ENCODE results near the gene UBL5. TPM values are rescaled to one million over a fixed set of nuclear protein-coding genes. Genes with fewer than 3 reads are reported as not detected.
"Not testable (repeated sequence)": the region's sequence is repeated elsewhere in the genome, so short reads cannot be mapped to it uniquely, and the experiment has no call there.

Gene UBL5
- total RNA-seq, 1 donor from 2014 or later, result 338 TPM

DNA sequence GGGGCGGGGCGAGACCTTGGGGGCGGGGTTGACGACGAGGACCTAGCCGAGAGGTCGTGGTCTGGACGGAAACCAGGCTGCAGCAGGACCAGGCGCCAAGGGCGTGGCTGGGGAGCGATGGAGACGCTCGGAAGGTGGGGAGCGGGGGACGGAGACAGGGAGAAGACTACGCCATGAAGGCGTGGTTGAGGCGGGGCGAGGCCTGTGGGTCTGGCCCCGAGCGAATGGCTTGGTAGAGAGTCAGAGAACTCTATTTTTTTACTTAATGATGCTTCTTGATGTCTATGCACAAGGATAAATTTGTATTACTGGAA, 8.2 kb upstream of the UBL5 start:
- Mint-ChIP-seq H3K36me3 (ENCODE audit: low read depth) (peaks cover 17% of the 10 kb centered on the region), H3K9me3 (peaks cover 12% of the 10 kb centered on the region), H3K4me3 (peak overlapping the region; percentile 90), H3K27me3 (ENCODE audit: insufficient read depth) (no peaks in the 10 kb centered on the region), H3K27ac (peak overlapping the region; percentile 87), H3K4me1 (ENCODE audit: low read depth) (peaks cover 27% of the 10 kb centered on the region)
- no peak for DNase-seq (ENCODE audit: low spot score)
- intact Hi-C loops (cut with micrococcal nuclease), result loop anchor here (1.0 to 2.0 kb wide), 10 partner anchors 8 to 642 kb away; partner anchors contain the start of genes PIN1, UBL5, ZNF561 and ZNF846

GRCh38 chr19:9820034-9820433, 7.7 kb upstream of the UBL5 start:
- H3K9me3 Mint-ChIP-seq; DNase-seq (ENCODE audit: low spot score); H3K27me3 Mint-ChIP-seq (ENCODE audit: insufficient read depth); intact Hi-C loops (cut with micrococcal nuclease); H3K4me3 Mint-ChIP-seq: not testable (repeated sequence)
- Mint-ChIP-seq H3K36me3 (ENCODE audit: low read depth) (peaks cover 14% of the 10 kb centered on the region), H3K4me1 (ENCODE audit: low read depth) (peaks cover 27% of the 10 kb centered on the region), H3K27ac (peak overlapping the region; percentile 61)

GRCh38 chr19:9823816-9824215, 3.9 kb upstream of the UBL5 start:
- intact Hi-C loops (cut with micrococcal nuclease), result no loop called here
- H3K4me1 Mint-ChIP-seq (ENCODE audit: low read depth), result peaks cover 19% of the 10 kb centered on the region
- DNase-seq (ENCODE audit: low spot score), result no peak
- no peaks in the 10 kb centered on the region for H3K27me3 Mint-ChIP-seq (ENCODE audit: insufficient read depth)
- no peak overlapping the region for H3K27ac Mint-ChIP-seq
- H3K4me3 Mint-ChIP-seq, result no peak overlapping the region
- H3K36me3 Mint-ChIP-seq (ENCODE audit: low read depth), result peaks cover 14% of the 10 kb centered on the region
- H3K9me3 Mint-ChIP-seq, result no peaks in the 10 kb centered on the region

DNA sequence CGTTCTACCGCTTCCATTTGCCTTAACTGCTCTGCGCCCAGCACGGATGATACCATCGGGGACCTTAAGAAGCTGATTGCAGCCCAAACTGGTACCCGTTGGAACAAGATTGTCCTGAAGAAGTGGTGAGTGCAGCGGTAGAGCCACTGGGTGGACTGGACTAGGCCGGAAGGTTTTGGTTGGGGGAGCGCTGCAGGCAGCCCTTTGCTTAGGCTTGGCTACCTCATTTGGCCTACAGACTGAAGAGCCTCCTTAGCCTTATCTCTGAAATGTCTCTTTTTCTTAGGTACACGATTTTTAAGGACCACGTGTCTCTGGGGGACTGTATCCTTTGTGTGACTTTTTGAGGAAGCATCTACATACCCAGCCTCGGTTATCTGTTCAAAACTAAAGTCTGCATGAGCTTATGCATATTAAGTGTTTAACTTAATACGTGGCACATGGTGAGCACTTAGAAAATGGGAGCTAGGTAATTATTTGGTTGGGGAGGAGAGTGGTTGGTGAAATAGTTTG, 889 bp downstream of the UBL5 start:
- peaks cover 13% of the 10 kb centered on the region for H3K4me1 Mint-ChIP-seq (ENCODE audit: low read depth)
- peak overlapping the region; percentile 98 for H3K4me3 Mint-ChIP-seq
- no peak for DNase-seq (ENCODE audit: low spot score)
- peak overlapping the region; percentile 29 for H3K27ac Mint-ChIP-seq
- no peaks in the 10 kb centered on the region for H3K27me3 Mint-ChIP-seq (ENCODE audit: insufficient read depth)
- no peaks in the 10 kb centered on the region for H3K9me3 Mint-ChIP-seq
- intact Hi-C loops (cut with micrococcal nuclease), result no loop called here
- peaks cover 19% of the 10 kb centered on the region for H3K36me3 Mint-ChIP-seq (ENCODE audit: low read depth)

DNA sequence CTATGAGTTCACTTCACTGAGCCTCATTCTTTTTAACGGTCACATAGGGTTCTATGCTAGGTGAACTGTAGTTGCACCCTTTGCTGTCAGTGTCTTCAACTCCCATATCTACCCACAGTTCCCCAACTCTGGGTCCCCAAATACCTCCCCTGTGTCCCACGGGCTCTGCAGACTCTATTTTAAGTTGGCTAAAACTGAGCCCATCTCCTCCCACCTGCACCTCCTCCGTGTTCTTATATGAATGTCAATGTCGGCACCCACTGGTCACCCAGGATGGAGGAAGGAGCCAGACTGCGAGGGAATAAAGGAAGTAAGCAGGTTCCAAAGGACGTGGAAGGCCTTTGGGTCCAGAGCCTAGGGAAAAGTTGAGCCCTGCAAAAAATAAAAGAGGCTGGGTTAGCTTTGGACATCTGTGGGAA, 6.6 kb downstream of the UBL5 start:
- Mint-ChIP-seq H3K27me3 (ENCODE audit: insufficient read depth) (no peaks in the 10 kb centered on the region), H3K4me3 (peak overlapping the region; percentile 93), H3K27ac (peak overlapping the region; percentile 90), H3K9me3 (no peaks in the 10 kb centered on the region), H3K36me3 (ENCODE audit: low read depth) (peaks cover 12% of the 10 kb centered on the region), H3K4me1 (ENCODE audit: low read depth) (peaks cover 10% of the 10 kb centered on the region)
- intact Hi-C loops (cut with micrococcal nuclease), result loop anchor here (2.0 kb wide), 1 partner anchor 80 kb away; no protein-coding TSS in a partner anchor
- no peak for DNase-seq (ENCODE audit: low spot score)

DNA sequence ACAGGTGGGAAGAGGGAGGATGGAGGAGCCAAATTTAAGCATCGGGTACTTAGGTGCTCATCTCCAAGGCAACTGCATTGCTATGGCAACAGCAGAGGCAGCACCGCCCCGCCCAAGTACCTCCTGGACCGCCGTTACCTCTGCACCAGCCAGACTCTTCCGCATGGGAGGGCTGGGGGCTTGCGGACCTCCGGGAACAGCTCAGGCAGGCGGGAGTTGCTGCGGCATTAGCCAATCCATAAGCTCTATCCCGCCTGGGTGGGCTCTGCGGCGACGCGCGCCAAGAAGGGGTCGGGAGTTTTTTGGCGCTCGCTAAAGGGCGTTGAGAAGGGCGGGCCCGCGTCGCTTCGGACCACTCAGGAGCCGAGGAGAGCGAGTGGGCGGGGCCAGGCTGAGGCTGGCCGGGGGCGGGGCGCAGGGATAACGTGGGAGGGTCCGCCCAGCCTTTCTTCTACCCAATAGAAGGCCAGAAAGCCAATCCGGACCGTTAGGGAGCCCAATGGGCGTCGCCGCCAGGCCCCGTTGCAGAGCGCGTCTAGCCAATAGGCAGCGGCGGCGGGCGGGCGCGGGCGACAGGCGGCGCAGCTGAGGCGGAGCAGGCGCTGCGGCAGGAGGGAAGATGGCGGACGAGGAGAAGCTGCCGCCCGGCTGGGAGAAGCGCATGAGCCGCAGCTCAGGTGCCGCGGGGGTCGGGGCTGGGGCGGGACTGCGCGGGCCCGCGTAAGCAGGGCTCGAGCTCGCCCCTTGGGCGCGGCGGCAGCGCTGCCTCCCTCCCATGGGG, 7.2 kb downstream of the UBL5 start, which contains the start of gene PIN1:
Gene PIN1, plus strand, starts transcription at position 593 of the 781 bp plus-strand sequence. Its CDS starts 27 bp downstream, at position 620.
- peak; percentile 99 for DNase-seq (ENCODE audit: low spot score)
- Mint-ChIP-seq H3K36me3 (ENCODE audit: low read depth) (peaks cover 12% of the 10 kb centered on the region), H3K4me1 (ENCODE audit: low read depth) (peaks cover 10% of the 10 kb centered on the region), H3K9me3 (no peaks in the 10 kb centered on the region), H3K27ac (peak within 1 kb of the TSS; percentile 90), H3K27me3 (ENCODE audit: insufficient read depth) (no peaks in the 10 kb centered on the region), H3K4me3 (peak within 1 kb of the TSS; percentile 97)
- intact Hi-C loops (cut with micrococcal nuclease), result loop anchor here (1.0 to 2.0 kb wide), 8 partner anchors 8 to 695 kb away; partner anchors contain the start of genes FBXL12, TYK2, UBL5 and ZNF317

- H3K27me3 Mint-ChIP-seq (ENCODE audit: insufficient read depth), result no peaks in the 10 kb centered on the region
- peaks cover 12% of the 10 kb centered on the region for H3K36me3 Mint-ChIP-seq (ENCODE audit: low read depth)
- DNase-seq (ENCODE audit: low spot score), result no peak
- H3K9me3 Mint-ChIP-seq, result no peaks in the 10 kb centered on the region
- intact Hi-C loops (cut with micrococcal nuclease), result loop anchor here (1.0 to 2.0 kb wide), 8 partner anchors 8 to 695 kb away; partner anchors contain the start of genes FBXL12, TYK2, UBL5 and ZNF317
- peaks cover 10% of the 10 kb centered on the region for H3K4me1 Mint-ChIP-seq (ENCODE audit: low read depth)
- H3K27ac Mint-ChIP-seq, result peak overlapping the region; percentile 66
- peak overlapping the region; percentile 97 for H3K4me3 Mint-ChIP-seq
Measured at GRCh38 chr19:9835507-9835949, 7.8 kb downstream of the UBL5 start.

- no peaks in the 10 kb centered on the region for H3K9me3 Mint-ChIP-seq
- H3K36me3 Mint-ChIP-seq (ENCODE audit: low read depth), result peaks cover 15% of the 10 kb centered on the region
- H3K27me3 Mint-ChIP-seq (ENCODE audit: insufficient read depth), result no peaks in the 10 kb centered on the region
- peak overlapping the region; percentile 66 for H3K27ac Mint-ChIP-seq
- peak overlapping the region; percentile 97 for H3K4me3 Mint-ChIP-seq
- no peak for DNase-seq (ENCODE audit: low spot score)
- peaks cover 10% of the 10 kb centered on the region for H3K4me1 Mint-ChIP-seq (ENCODE audit: low read depth)
- intact Hi-C loops (cut with micrococcal nuclease), result no loop called here
Measured at GRCh38 chr19:9836021-9836420, 8.3 kb downstream of the UBL5 start.

DNA sequence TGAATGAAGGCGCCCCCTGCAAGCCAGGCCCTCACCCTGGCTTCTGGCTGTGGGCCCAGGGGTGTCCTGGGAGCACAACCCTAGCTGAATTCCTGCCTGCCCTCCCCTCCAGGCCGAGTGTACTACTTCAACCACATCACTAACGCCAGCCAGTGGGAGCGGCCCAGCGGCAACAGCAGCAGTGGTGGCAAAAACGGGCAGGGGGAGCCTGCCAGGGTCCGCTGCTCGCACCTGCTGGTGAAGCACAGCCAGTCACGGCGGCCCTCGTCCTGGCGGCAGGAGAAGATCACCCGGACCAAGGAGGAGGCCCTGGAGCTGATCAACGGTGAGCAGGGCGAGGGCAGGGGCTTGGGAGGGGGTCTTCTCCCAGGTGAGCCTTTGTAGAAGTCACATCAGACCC, 10.6 kb downstream of the UBL5 start:
- H3K4me3 Mint-ChIP-seq, result peak overlapping the region; percentile 22
- H3K27me3 Mint-ChIP-seq (ENCODE audit: insufficient read depth), result no peaks in the 10 kb centered on the region
- intact Hi-C loops (cut with micrococcal nuclease), result no loop called here
- no peak for DNase-seq (ENCODE audit: low spot score)
- H3K27ac Mint-ChIP-seq, result no peak overlapping the region
- H3K36me3 Mint-ChIP-seq (ENCODE audit: low read depth), result peaks cover 34% of the 10 kb centered on the region
- H3K9me3 Mint-ChIP-seq, result no peaks in the 10 kb centered on the region
- peaks cover 10% of the 10 kb centered on the region for H3K4me1 Mint-ChIP-seq (ENCODE audit: low read depth)

DNA sequence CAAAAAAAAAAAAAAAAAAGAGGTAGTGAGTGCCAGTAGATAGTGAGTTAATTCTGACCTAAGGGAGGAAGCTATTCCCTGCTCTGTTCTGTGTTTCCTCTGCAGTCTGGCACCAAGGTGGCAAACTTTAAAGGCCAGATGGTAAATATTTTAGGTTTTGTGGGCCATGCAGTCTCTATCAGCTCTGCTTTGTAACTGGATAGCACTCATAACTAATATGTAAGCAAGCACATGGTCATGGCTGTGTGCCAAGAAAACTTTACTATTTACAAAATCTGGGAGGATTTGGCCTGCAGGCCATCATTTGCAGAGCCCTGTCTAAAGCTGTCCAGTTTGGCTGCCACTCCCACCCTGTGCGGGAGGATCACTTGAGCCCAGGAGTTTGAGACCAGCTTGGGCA, 11.7 kb downstream of the UBL5 start:
- Mint-ChIP-seq H3K36me3 (ENCODE audit: low read depth) (peaks cover 42% of the 10 kb centered on the region), H3K27me3 (ENCODE audit: insufficient read depth) (no peaks in the 10 kb centered on the region), H3K4me1 (ENCODE audit: low read depth) (peaks cover 10% of the 10 kb centered on the region), H3K4me3 (no peak overlapping the region), H3K9me3 (no peaks in the 10 kb centered on the region), H3K27ac (no peak overlapping the region)
- intact Hi-C loops (cut with micrococcal nuclease), result no loop called here
- DNase-seq (ENCODE audit: low spot score), result no peak

DNA sequence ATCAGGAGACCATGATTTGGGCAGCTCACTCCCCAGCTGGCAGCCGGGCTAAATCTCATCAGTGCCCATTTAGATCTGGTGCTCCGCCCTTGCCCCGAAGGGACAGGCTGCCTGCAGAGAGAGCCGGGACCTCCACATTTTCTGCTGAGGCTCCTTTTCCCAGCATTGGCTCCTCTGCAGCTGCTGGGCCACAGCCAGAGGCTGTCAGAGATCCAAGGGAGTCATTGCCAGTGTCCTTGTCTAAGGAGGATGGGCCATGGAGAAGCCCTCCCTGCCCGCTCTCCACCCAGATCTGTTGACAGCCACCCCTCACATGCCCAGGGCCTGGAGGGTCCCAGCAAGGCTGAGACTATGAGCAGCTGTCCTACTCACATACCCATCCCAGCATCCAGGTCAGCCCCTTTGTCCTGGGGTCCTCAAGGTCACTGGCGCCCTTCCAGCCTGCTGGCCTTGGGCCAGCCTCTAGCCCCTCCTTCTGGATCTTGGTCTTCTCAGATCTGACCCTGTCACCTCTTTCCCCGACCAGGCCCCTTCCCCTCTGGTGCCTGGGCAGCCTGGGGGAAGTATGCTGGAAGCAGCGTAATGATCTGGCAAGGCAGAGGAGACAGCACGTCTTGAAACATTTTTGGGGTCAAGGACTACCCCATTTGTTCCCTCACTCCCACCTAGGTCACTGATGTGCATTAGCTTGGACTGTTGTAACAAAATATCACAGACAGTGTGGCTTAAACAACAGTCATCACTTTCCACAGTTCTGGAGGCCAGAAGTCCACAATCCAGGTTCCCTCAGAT, 15.3 kb downstream of the UBL5 start:
- H3K9me3 Mint-ChIP-seq, result no peaks in the 10 kb centered on the region
- H3K36me3 Mint-ChIP-seq (ENCODE audit: low read depth), result peaks cover 55% of the 10 kb centered on the region
- H3K27ac Mint-ChIP-seq, result no peak overlapping the region
- no peak for DNase-seq (ENCODE audit: low spot score)
- peaks cover 6% of the 10 kb centered on the region for H3K4me1 Mint-ChIP-seq (ENCODE audit: low read depth)
- no peaks in the 10 kb centered on the region for H3K27me3 Mint-ChIP-seq (ENCODE audit: insufficient read depth)
- intact Hi-C loops (cut with micrococcal nuclease), result no loop called here
- H3K4me3 Mint-ChIP-seq, result no peak overlapping the region

GRCh38 chr19:9843626-9844273, 16.0 kb downstream of the UBL5 start:
- peaks cover 56% of the 10 kb centered on the region for H3K36me3 Mint-ChIP-seq (ENCODE audit: low read depth)

More at GRCh38 chr19:9843626-9844273, 16.0 kb downstream of the UBL5 start:
- H3K27ac Mint-ChIP-seq; H3K4me1 Mint-ChIP-seq (ENCODE audit: low read depth); H3K4me3 Mint-ChIP-seq; H3K27me3 Mint-ChIP-seq (ENCODE audit: insufficient read depth); H3K9me3 Mint-ChIP-seq; DNase-seq (ENCODE audit: low spot score); intact Hi-C loops (cut with micrococcal nuclease): not testable (repeated sequence)
